D721Med (cell line): ENCODE measurements around the gene DBT.

Source experiments
- DNase-seq: peaks from one replicate; pipeline ENCODE4 v3.0.0; 2011; ENCODE audit warnings: low spot score; ENCODE audit not compliant: insufficient read length
- FAIRE-seq: peaks from 2 replicates; lab custom pipeline; 2011; peaks lifted over from hg19 to GRCh38; lab: Jason Lieb, UNC
- TF ChIP-seq, protein P1 (sequence below): IDR thresholded peaks from 2 replicates; pipeline ENCODE4 v1.5.1; 2012; ENCODE audit warnings: mild to moderate bottlenecking, control low read depth; ENCODE audit not compliant: insufficient read depth; ENCODE audit errors: missing control alignments

Gene DBT

DNA sequence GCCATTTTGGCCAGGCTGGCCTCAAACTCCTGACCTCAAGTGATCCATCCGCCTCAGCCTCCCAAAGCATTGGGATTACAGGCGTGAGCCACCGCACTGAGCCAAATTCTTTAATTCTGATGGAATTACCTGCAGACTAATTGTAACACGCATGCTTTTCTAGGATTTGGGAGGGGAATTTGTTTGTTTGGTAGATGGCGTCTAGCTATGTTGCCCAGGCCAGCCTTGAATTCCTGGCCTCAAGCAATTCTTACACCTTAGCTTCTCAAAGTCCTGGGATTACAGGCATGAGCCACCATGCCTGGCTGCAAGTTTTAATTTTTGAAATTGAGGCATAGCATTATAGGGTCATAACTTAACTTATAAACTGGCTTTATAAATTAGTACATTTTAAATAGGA is 35.0 kb upstream of the DBT start:
- DNase-seq = no peak
- FAIRE-seq = no peak
- TF ChIP-seq, protein P1, sequence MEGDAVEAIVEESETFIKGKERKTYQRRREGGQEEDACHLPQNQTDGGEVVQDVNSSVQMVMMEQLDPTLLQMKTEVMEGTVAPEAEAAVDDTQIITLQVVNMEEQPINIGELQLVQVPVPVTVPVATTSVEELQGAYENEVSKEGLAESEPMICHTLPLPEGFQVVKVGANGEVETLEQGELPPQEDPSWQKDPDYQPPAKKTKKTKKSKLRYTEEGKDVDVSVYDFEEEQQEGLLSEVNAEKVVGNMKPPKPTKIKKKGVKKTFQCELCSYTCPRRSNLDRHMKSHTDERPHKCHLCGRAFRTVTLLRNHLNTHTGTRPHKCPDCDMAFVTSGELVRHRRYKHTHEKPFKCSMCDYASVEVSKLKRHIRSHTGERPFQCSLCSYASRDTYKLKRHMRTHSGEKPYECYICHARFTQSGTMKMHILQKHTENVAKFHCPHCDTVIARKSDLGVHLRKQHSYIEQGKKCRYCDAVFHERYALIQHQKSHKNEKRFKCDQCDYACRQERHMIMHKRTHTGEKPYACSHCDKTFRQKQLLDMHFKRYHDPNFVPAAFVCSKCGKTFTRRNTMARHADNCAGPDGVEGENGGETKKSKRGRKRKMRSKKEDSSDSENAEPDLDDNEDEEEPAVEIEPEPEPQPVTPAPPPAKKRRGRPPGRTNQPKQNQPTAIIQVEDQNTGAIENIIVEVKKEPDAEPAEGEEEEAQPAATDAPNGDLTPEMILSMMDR = no peak

DNA sequence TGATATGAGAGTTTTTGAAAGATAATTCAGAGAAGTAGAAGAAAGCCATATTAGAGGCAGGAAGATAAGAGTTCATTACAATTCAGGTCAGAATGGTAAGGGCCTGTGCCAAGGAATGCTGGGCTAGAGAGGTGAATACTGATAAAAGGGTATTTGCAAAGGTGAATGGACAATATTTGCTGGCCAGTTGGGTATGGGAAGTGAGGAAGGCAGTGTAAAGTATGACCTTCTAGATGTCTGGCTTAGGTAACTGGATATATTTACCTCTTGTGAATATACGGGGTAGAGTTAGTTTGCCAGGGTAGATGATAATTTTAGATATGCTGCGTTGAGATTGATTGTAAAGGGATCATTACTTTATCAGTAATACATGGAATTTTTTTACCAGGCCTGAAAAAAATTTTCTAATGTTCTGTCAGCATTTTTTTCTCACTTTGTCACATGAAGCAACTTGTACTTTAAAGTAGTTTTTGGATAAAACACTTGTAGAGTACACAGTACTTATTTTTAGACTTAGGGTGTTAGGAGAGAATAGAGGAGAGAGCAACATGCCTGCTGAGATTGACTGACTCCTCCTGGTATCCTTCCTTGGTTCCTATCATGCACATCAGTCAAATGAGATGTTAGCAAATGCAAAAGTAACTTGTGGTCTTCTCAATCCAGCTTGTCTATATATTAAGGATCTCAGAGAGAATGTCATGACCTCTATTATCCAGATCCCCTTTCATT is 30.5 kb upstream of the DBT start:
- FAIRE-seq (no peak), DNase-seq (no peak)
- TF ChIP-seq, protein P1 = no peak

GRCh38 chr1:100279358-100279923 is 29.8 kb upstream of the DBT start:
- FAIRE-seq (no peak), DNase-seq (no peak)
- TF ChIP-seq, protein P1 = no peak

- FAIRE-seq = no peak
- DNase-seq = no peak
- TF ChIP-seq, protein P1 = no peak
Measured at GRCh38 chr1:100277866-100278265, 28.2 kb upstream of the DBT start.

- TF ChIP-seq, protein P1 = no peak
- no peak for DNase-seq
- no peak for FAIRE-seq
Measured at GRCh38 chr1:100268202-100268601, 18.6 kb upstream of the DBT start.

DNA sequence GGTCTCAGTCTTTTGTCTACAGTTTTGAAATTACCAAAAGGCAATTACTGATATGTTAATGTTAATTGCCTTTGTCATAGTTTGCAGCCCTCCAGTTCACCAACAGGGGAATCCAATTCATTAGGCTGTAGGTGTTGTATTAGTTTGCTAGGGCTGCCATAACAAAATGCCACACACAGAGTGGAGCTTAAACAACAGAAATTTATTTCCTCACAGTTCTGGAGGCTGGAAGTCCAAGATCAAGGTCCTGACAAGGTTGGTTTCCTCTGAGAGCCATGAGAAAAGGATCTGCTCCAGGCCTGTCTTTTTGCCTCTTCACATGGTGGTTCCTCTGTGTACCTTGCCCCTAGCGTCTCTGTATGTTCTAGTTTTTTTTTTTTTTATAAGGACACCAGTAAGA is 17.6 kb upstream of the DBT start:
- TF ChIP-seq, protein P1 = no peak
- FAIRE-seq = no peak
- DNase-seq = no peak

DNA sequence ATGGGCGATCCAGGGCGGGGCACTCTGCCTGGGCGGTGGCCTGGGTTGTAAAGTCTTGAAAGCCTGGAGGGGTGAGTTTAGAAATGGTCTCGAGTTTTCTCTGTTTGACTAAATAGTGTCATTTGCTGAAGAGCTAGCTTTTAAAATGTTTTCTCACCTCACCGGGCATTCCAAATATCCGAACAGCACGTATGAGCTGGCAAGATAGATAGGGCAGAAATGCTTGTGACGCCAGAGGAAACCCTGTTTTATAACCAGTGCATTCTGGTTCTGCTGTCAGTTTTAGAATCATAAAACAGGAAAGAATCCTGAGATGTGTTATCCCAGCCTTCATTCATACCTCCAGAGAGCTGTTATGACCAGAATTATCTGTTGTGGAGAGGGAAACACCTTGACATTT is 17.1 kb upstream of the DBT start:
- no peak for DNase-seq
- FAIRE-seq = no peak
- TF ChIP-seq, protein P1 = no peak
